HepG2 (cell line): ENCODE results near the gene TRAPPC10. TPM values are rescaled to one million over a fixed set of nuclear protein-coding genes. Genes with fewer than 3 reads are reported as not detected.
A peak's percentile ranks its signal among the peaks of the same experiment; 100 is the strongest.

Source experiments
- ATAC-seq: fragments of 200-7000 bp; cut with Tn5 transposase; 3 replicates; pipeline ENCODE4 v1.9.1; 2020; ENCODE audit warnings: mild to moderate bottlenecking, moderate library complexity
- BruUV-seq: library from RNA; stranded (reverse); fragments of 400-500 nt; replicated peaks from 2 replicates; lab custom pipeline; 2021; lab: Mats Ljungman, UMichigan
- CTCF ChIA-PET: fragments of 300-600 bp; formaldehyde crosslinking; extraction: SDS; loops from one replicate; lab custom pipeline; 2021; ENCODE audit warnings: low total read pairs, inconsistent platforms, low intra/inter-chr PET ratio; lab: Yijun Ruan, JAX
- POLR2A ChIA-PET: fragments of 350-600 bp; sonication (Branson Sonifier 250); formaldehyde crosslinking; loops from one replicate; lab custom pipeline; 2020; ENCODE audit warnings: antibody characterized with exemption, inconsistent platforms; lab: Yijun Ruan, JAX
- DNase-seq: peaks from one replicate; pipeline ENCODE4 v3.0.0-alpha.2; 2015; ENCODE audit warnings: low spot score
- FAIRE-seq: peaks from 3 replicates; lab custom pipeline; 2011; peaks lifted over from hg19 to GRCh38; lab: Jason Lieb, UNC
- H2AFZ ChIP-seq: one replicate; pipeline ENCODE4 v1.6.1; 2011; ENCODE audit warnings: low read length, inconsistent platforms
- H3K27ac ChIP-seq: fragments of 300-600 bp; 3 replicates; pipeline ENCODE4 v1.8.0; 2011; ENCODE audit warnings: mixed run types, mild to moderate bottlenecking, mixed read lengths, low read length, inconsistent platforms; ENCODE audit not compliant: insufficient read depth; ENCODE audit errors: extremely low read length
- H3K27me3 ChIP-seq, 2 experiments: fragments of 200-600 bp in 1 of 2; 2 replicates in 1 of 2; 3 replicates in 1 of 2; pipeline versions ENCODE4 v1.6.0 to v1.8.0; 2011; ENCODE audit warnings: low read length in 2 of 2, mild to moderate bottlenecking in 2 of 2, moderate library complexity in 2 of 2, inconsistent platforms in 1 of 2; ENCODE audit not compliant: insufficient read depth in 2 of 2, control insufficient read depth in 1 of 2
- H3K36me3 ChIP-seq, 2 experiments: fragments of 200-600 bp in 1 of 2; replicated peaks in 1 of 2; 2 replicates in 1 of 2; 3 replicates in 1 of 2; pipeline versions ENCODE4 v1.5.1 to v1.8.0; 2011; ENCODE audit warnings: low read length in 2 of 2, inconsistent platforms in 1 of 2; ENCODE audit not compliant: insufficient read depth in 2 of 2, control insufficient read depth in 1 of 2
- H3K4me1 ChIP-seq: 2 replicates; pipeline ENCODE4 v1.5.1; 2012; ENCODE audit warnings: low read length, inconsistent platforms; ENCODE audit not compliant: insufficient read depth
- H3K4me2 ChIP-seq: 2 replicates; pipeline ENCODE4 v1.6.0; 2011; ENCODE audit warnings: low read depth, low read length, inconsistent platforms
- H3K4me3 ChIP-seq, 3 experiments: fragments of 200-600 bp in 1 of 3; sonication (generic), shearing (Covaris generic) in 1 of 3; replicated peaks in 1 of 3; 2 replicates each; pipeline ENCODE4 v1.5.1; 2011 to 2016; ENCODE audit warnings: low read length in 3 of 3, inconsistent platforms in 2 of 3, low read depth in 2 of 3, mild to moderate bottlenecking in 2 of 3, control low read depth in 1 of 3, mixed read lengths in 1 of 3; ENCODE audit not compliant: insufficient read depth in 1 of 3
- H3K79me2 ChIP-seq: one replicate; pipeline ENCODE4 v1.6.1; 2011; ENCODE audit warnings: low read length, inconsistent platforms; ENCODE audit not compliant: insufficient read depth
- H3K9ac ChIP-seq: 2 replicates; pipeline ENCODE4 v1.6.0; 2011; ENCODE audit warnings: mild to moderate bottlenecking, low read depth, low read length, inconsistent platforms; ENCODE audit not compliant: insufficient read depth
- H3K9me3 ChIP-seq: 2 replicates; pipeline ENCODE4 v1.5.1; 2012; ENCODE audit warnings: mild to moderate bottlenecking, low read length
- H4K20me1 ChIP-seq: 2 replicates; pipeline ENCODE4 v1.6.0; 2011; ENCODE audit warnings: inconsistent platforms, mild to moderate bottlenecking, low read length, moderate library complexity; ENCODE audit not compliant: insufficient read depth
- ATF4 ChIP-seq, 2 experiments: fragments of 450-650 bp in 1 of 2; sonication (generic) in 1 of 2; formaldehyde crosslinking; IDR thresholded peaks; 2 replicates each; pipeline versions ENCODE4 v1.5.0 to v1.8.0; 2020 to 2022; ENCODE audit warnings: mild to moderate bottlenecking in 1 of 2, missing genetic modification reagents in 1 of 2
- CREB1 ChIP-seq, 2 experiments: fragments of 450-650 bp in 1 of 2; IDR thresholded peaks; 2 replicates each; pipeline ENCODE4 v1.6.1; 2016 to 2017; ENCODE audit warnings: control low read depth in 1 of 2, mild to moderate bottlenecking in 1 of 2, missing compliant biosample characterization in 1 of 2, missing genetic modification characterization in 1 of 2
- FOXA3 ChIP-seq: IDR thresholded peaks from 2 replicates; pipeline ENCODE4 v1.6.1; 2016; ENCODE audit warnings: missing genetic modification reagents, missing compliant biosample characterization
- GATAD2A ChIP-seq: IDR thresholded peaks from 2 replicates; pipeline ENCODE4 v1.6.1; 2016
- SMARCC2 ChIP-seq: fragments of 450-650 bp; IDR thresholded peaks from 2 replicates; pipeline ENCODE4 v1.6.1; 2017; ENCODE audit warnings: antibody characterized with exemption, mild to moderate bottlenecking
- SNRNP70 ChIP-seq: fragments of 200-400 bp; formaldehyde crosslinking; IDR thresholded peaks from 2 replicates; pipeline ENCODE4 v1.6.1; 2017; ENCODE audit warnings: mild to moderate bottlenecking, low read depth, low read length, moderate library complexity
- TFE3 ChIP-seq: IDR thresholded peaks from 2 replicates; pipeline ENCODE4 v1.6.1; 2016
- THYN1 ChIP-seq: sonication (generic); formaldehyde crosslinking; IDR thresholded peaks from 2 replicates; pipeline ENCODE4 v1.8.1; 2023; ENCODE audit warnings: low read depth, mild to moderate bottlenecking, moderate library complexity, missing genetic modification reagents, borderline replicate concordance
- ZBTB39 ChIP-seq: sonication (generic); formaldehyde crosslinking; IDR thresholded peaks from 2 replicates; pipeline ENCODE4 v1.5.0; 2020; ENCODE audit warnings: missing genetic modification reagents
- ZBTB44 ChIP-seq: sonication (generic); formaldehyde crosslinking; IDR thresholded peaks from 2 replicates; pipeline ENCODE4 v1.4.0; 2020; ENCODE audit warnings: missing genetic modification reagents
- ZNF256 ChIP-seq: sonication (generic); formaldehyde crosslinking; conservative IDR thresholded peaks from 2 replicates; pipeline ENCODE4 v1.4.0; 2020; ENCODE audit warnings: missing genetic modification reagents
- ZNF337 ChIP-seq: sonication (generic); formaldehyde crosslinking; IDR thresholded peaks from 2 replicates; pipeline ENCODE4 v1.5.1; 2020; ENCODE audit warnings: missing genetic modification reagents, low read depth, mild to moderate bottlenecking, borderline replicate concordance
- ZNF569 ChIP-seq: sonication (generic); formaldehyde crosslinking; IDR thresholded peaks from 2 replicates; pipeline ENCODE4 v1.5.0; 2020; ENCODE audit warnings: mild to moderate bottlenecking, missing genetic modification reagents, moderate library complexity, borderline replicate concordance
- ZNF710 ChIP-seq: sonication (generic); formaldehyde crosslinking; IDR thresholded peaks from 2 replicates; pipeline ENCODE4 v1.5.0; 2020; ENCODE audit warnings: mild to moderate bottlenecking, missing genetic modification reagents, borderline replicate concordance
- ZNF713 ChIP-seq: sonication (generic); formaldehyde crosslinking; IDR thresholded peaks from 2 replicates; pipeline ENCODE4 v1.4.0; 2020; ENCODE audit warnings: mild to moderate bottlenecking, missing genetic modification reagents
- ZNF792 ChIP-seq: IDR thresholded peaks from 2 replicates; pipeline ENCODE4 v1.6.1; 2016
- ZSCAN21 ChIP-seq: sonication (generic); formaldehyde crosslinking; IDR thresholded peaks from 2 replicates; pipeline ENCODE4 v1.8.0; 2022; ENCODE audit warnings: mild to moderate bottlenecking, missing genetic modification reagents, moderate library complexity, borderline replicate concordance
- WGBS: methylation state at CpG from one replicate; pipeline ENCODE4 v1.1.6; 2017; ENCODE audit warnings: low lambda C conversion rate; 5-methylcytosine and 5-hydroxymethylcytosine counted together
- in situ Hi-C: cut with HindIII; loops from 2 replicates; pipeline ENCODE4 v1.10.0; 2017; ENCODE audit warnings: low pct_unique_long_range_greater_than_20kb; ENCODE audit not compliant: extremely low pct_ligation_motif_present
- intact Hi-C: fragments of 100-400 bp; cut with micrococcal nuclease; formaldehyde crosslinking; loops from one replicate; pipeline ENCODE4 v1.10.0; 2022; ENCODE audit not compliant: unreplicated experiment
- polyA plus RNA-seq, 8 experiments: library from polyadenylated mRNA; depleted of rRNA in 3 of 8; stranded (reverse) in 7 of 8; unstranded in 1 of 8; fragments of >200 nt; fragmentation: Illumina TruSeq in 4 of 8; extraction: Trizol in 4 of 8; gene quantifications; 2 replicates each; pipeline versions ENCODE4 v1.2.1 to v1.2.3, GENCODE V29; 2011 to 2016; ENCODE audit warnings: low read depth in 4 of 8, missing spikeins in 1 of 8, mixed read lengths in 1 of 8; ENCODE audit not compliant: insufficient read depth in 1 of 8
- total RNA-seq, 5 experiments: library from RNA; depleted of rRNA; stranded (reverse); fragments of >200 nt; fragmentation: Illumina TruSeq; extraction: Trizol; gene quantifications; 2 replicates each; pipeline ENCODE4 v1.2.3, GENCODE V29; 2016; ENCODE audit warnings: low read depth in 1 of 5

The TRAPPC10 gene
- total and polyA plus RNA-seq, 2 of the 13 experiments (the other 11 are each of a cell fraction or from before 2014, with no cell fraction given) = 10.6 to 16.5 TPM

- peak; percentile 77 for FAIRE-seq
- Histone ChIP-seq H2AFZ (no peak overlapping the region), H3K4me3 (no peak overlapping the region), H3K27ac (peak overlapping the region; percentile 38), H3K27me3 (no peaks in the 10 kb centered on the region), H4K20me1 (peaks cover 21% of the 10 kb centered on the region), H3K4me2 (peak overlapping the region; percentile 22; the same call in 1 of the 2 replicates), H3K4me1 (peaks cover 59% of the 10 kb centered on the region), H3K9me3 (no peaks in the 10 kb centered on the region), H3K36me3 (no peaks in the 10 kb centered on the region; a peak in 1 of 5 replicates), H3K9ac (no peak overlapping the region), H3K79me2 (peaks cover 85% of the 10 kb centered on the region)
- in situ Hi-C loops (no loop called here), intact Hi-C loops (no loop called here)
- ChIA-PET POLR2A (no interaction called here), CTCF (no interaction called here)
- peak; percentile 61 for DNase-seq
- peak; percentile 91 for ATAC-seq
- BruUV-seq = no TSS peak
- 4% methylated on average over 1 of the region's 1 CpG for WGBS
- TF ChIP-seq ZBTB44 (CRISPR knock-in tag) = no peak
- TF ChIP-seq CREB1 (IDR thresholded peaks at IDR 0.05) = no peak
- no peak for TF ChIP-seq CREB1 (CRISPR knock-in tag; IDR thresholded peaks at IDR 0.05)
- TF ChIP-seq GATAD2A (CRISPR knock-in tag) = peak; percentile 55
- no peak for TF ChIP-seq ZNF569 (CRISPR knock-in tag)
- TF ChIP-seq ZNF792 = no peak
- TF ChIP-seq ATF4 (CRISPR knock-in tag; IDR thresholded peaks at IDR 0.05) = peak in 1 of 2 experiments; percentile 56; a peak in 1 of 4 replicates
- TF ChIP-seq FOXA3 (CRISPR knock-in tag) = peak; percentile 62
- no peak for TF ChIP-seq ZSCAN21 (CRISPR knock-in tag)
- TF ChIP-seq ZNF337 = no peak
- no peak for TF ChIP-seq ZNF713 (CRISPR knock-in tag)
- no peak for TF ChIP-seq TFE3 (CRISPR knock-in tag)
- no peak for TF ChIP-seq SNRNP70
- TF ChIP-seq ZNF710 (CRISPR knock-in tag) = peak; percentile 93
- no peak for TF ChIP-seq ZBTB39
- TF ChIP-seq SMARCC2 = no peak
- TF ChIP-seq THYN1 (CRISPR knock-in tag) = no peak
- no peak for TF ChIP-seq ZNF256 (CRISPR knock-in tag)
These were observed 9.0 kb downstream of the TRAPPC10 start for GRCh38 chr21:44021064-44021463.
